ENCODE measurements around the gene SOAT2.
A peak's percentile ranks its signal among the peaks of the same experiment; 100 is the strongest.

SOAT2 gene

GRCh38 chr12:53077030-53077429 is 26.3 kb upstream of the SOAT2 start:
- H3K4me3 ChIP-seq (replicated peaks; ENCODE audit: low read depth, low read length) = no peak overlapping the region
- no peak for DNase-seq (ENCODE audit: extremely low read depth, low read depth)
- no peak for TF ChIP-seq CTCF (IDR thresholded peaks at IDR 0.05; ENCODE audit: low read depth, low read length, missing control alignments)

GRCh38 chr12:53078425-53079225 is 24.7 kb upstream of the SOAT2 start:
- no peak for DNase-seq (ENCODE audit: extremely low read depth, low read depth)

GRCh38 chr12:53079226-53080117 is 23.8 kb upstream of the SOAT2 start, which contains the start of gene SPRYD3:
Gene SPRYD3, minus strand, starts transcription at chr12:53079390. Its CDS starts 57 bp downstream, at chr12:53079333.
- H3K4me3 ChIP-seq (replicated peaks; ENCODE audit: low read depth, low read length) = peak within 1 kb of the TSS; percentile 60
- TF ChIP-seq CTCF (IDR thresholded peaks at IDR 0.05; ENCODE audit: low read depth, low read length, missing control alignments) = no peak
- DNase-seq (ENCODE audit: extremely low read depth, low read depth) = no peak

More at GRCh38 chr12:53078425-53079225, 24.7 kb upstream of the SOAT2 start:
- no peak for TF ChIP-seq CTCF (IDR thresholded peaks at IDR 0.05; ENCODE audit: low read depth, low read length, missing control alignments)
- H3K4me3 ChIP-seq (replicated peaks; ENCODE audit: low read depth, low read length) = peak overlapping the region; percentile 60

GRCh38 chr12:53082637-53083175 is 20.6 kb upstream of the SOAT2 start:
- no peak for TF ChIP-seq CTCF (IDR thresholded peaks at IDR 0.05; ENCODE audit: low read depth, low read length, missing control alignments)
- no peak overlapping the region for H3K4me3 ChIP-seq (replicated peaks; ENCODE audit: low read depth, low read length)
- DNase-seq (ENCODE audit: extremely low read depth, low read depth) = no peak

- DNase-seq (ENCODE audit: extremely low read depth, low read depth) = no peak
- no peak for TF ChIP-seq CTCF (IDR thresholded peaks at IDR 0.05; ENCODE audit: low read depth, low read length, missing control alignments)
- H3K4me3 ChIP-seq (replicated peaks; ENCODE audit: low read depth, low read length) = no peak overlapping the region
Measured at GRCh38 chr12:53086361-53086760, 16.9 kb upstream of the SOAT2 start.

- no peak overlapping the region for H3K4me3 ChIP-seq (replicated peaks; ENCODE audit: low read depth, low read length)
- TF ChIP-seq CTCF (IDR thresholded peaks at IDR 0.05; ENCODE audit: low read depth, low read length, missing control alignments) = no peak
- no peak for DNase-seq (ENCODE audit: extremely low read depth, low read depth)
Measured at GRCh38 chr12:53090105-53090504, 13.2 kb upstream of the SOAT2 start.

Measured in HFF-Myc (cell line).